G401.6 (cell line): ENCODE measurements around the gene SLF2.

Source experiments
- FAIRE-seq: peaks from 2 replicates; lab custom pipeline; 2012; peaks lifted over from hg19 to GRCh38; lab: Jason Lieb, UNC

The SLF2 gene

GRCh38 chr10:100912605-100913469 is at the start of gene SLF2:
SLF2 (plus strand) TSS chr10:100912963; CDS start chr10:100913111, 148 bp downstream.
- peak; percentile 95 for FAIRE-seq

- no peak for FAIRE-seq
Measured at GRCh38 chr10:100863433-100863832, 49.3 kb upstream of the SLF2 start.

- no peak for FAIRE-seq
Measured at GRCh38 chr10:100864036-100864885, 48.5 kb upstream of the SLF2 start.

- FAIRE-seq: no peak
Measured at GRCh38 chr10:100864978-100865377, 47.8 kb upstream of the SLF2 start.

GRCh38 chr10:100866010-100866409 is 46.8 kb upstream of the SLF2 start:
- no peak for FAIRE-seq

GRCh38 chr10:100866575-100867098 is 46.1 kb upstream of the SLF2 start:
- FAIRE-seq: no peak

- no peak for FAIRE-seq
Measured at GRCh38 chr10:100867261-100867963, 45.4 kb upstream of the SLF2 start.

GRCh38 chr10:100868382-100868781 is 44.4 kb upstream of the SLF2 start:
- no peak for FAIRE-seq

- FAIRE-seq: no peak
Measured at GRCh38 chr10:100869399-100869798, 43.4 kb upstream of the SLF2 start.

- peak; percentile 59 for FAIRE-seq
Measured at GRCh38 chr10:100872034-100872791, 40.5 kb upstream of the SLF2 start.

- FAIRE-seq: no peak
Measured at GRCh38 chr10:100873146-100873826, 39.5 kb upstream of the SLF2 start.

- no peak for FAIRE-seq
Measured at GRCh38 chr10:100873827-100874326, 38.9 kb upstream of the SLF2 start.

- no peak for FAIRE-seq
Measured at GRCh38 chr10:100874702-100875483, 37.9 kb upstream of the SLF2 start.

- no peak for FAIRE-seq
Measured at GRCh38 chr10:100875484-100876166, 37.1 kb upstream of the SLF2 start.

- no peak for FAIRE-seq
Measured at GRCh38 chr10:100876585-100877460, 35.9 kb upstream of the SLF2 start.

- no peak for FAIRE-seq
Measured at GRCh38 chr10:100877461-100877850, 35.3 kb upstream of the SLF2 start.

GRCh38 chr10:100878291-100878910 is 34.4 kb upstream of the SLF2 start:
- FAIRE-seq: peak; percentile 55
